ENCODE measurements around the gene OR9G4. TPM values are rescaled to one million over a fixed set of nuclear protein-coding genes. Genes with fewer than 3 reads are reported as not detected.

The OR9G4 gene
- total and polyA plus RNA-seq, 2 donors (not counting 1 experiment from before 2014, with no cell fraction given) = not detected

GRCh38 chr11:56706486-56706885 is 42.0 kb downstream of the OR9G4 start:
- H3K9me3 ChIP-seq (ENCODE audit: control insufficient read depth, insufficient read depth, low read depth, low read length) = no peaks in the 10 kb centered on the region
- H3K27ac ChIP-seq (ENCODE audit: insufficient read depth, low read length) = no peak overlapping the region
- no peak for DNase-seq (ENCODE audit: low read depth in 2 of 2)
- H4K20me1 ChIP-seq (ENCODE audit: control insufficient read depth, extremely low read depth, insufficient read depth, low read length) = no peaks in the 10 kb centered on the region
- H3K4me3 ChIP-seq (replicated peaks in 1 of 4; ENCODE audit: control extremely low read depth in 1 of 4, insufficient read depth in 1 of 4, low read depth in 3 of 4, low read length in 4 of 4) = no peak overlapping the region
- H3K4me2 ChIP-seq (ENCODE audit: extremely low read depth, insufficient read depth, low read length) = no peak overlapping the region
- no peak overlapping the region for H2AFZ ChIP-seq (ENCODE audit: low read length)
- H3K4me1 ChIP-seq (ENCODE audit: control insufficient read depth, extremely low read depth, insufficient read depth, low read length) = no peaks in the 10 kb centered on the region
- no peak overlapping the region for H3K9ac ChIP-seq (ENCODE audit: insufficient read depth, low read length)
- H3K27me3 ChIP-seq (ENCODE audit: control insufficient read depth, insufficient read depth, low read length) = no peaks in the 10 kb centered on the region
- TF ChIP-seq EZH2 (IDR thresholded peaks at IDR 0.05; ENCODE audit: low read length, missing control alignments) (no peak), CTCF (conservative IDR thresholded peaks at IDR 0.05 in 1 of 2, IDR thresholded peaks at IDR 0.05 in 1 of 2; ENCODE audit: low read depth in 1 of 2, low read length in 2 of 2) (no peak)
- no peaks in the 10 kb centered on the region for H3K36me3 ChIP-seq (ENCODE audit: control insufficient read depth, insufficient read depth, low read length)
- no peaks in the 10 kb centered on the region for H3K79me2 ChIP-seq (ENCODE audit: control insufficient read depth, insufficient read depth, low read length)

GRCh38 chr11:56705784-56706396 is 42.6 kb downstream of the OR9G4 start:
- H3K9ac ChIP-seq (ENCODE audit: insufficient read depth, low read length) = no peak overlapping the region
- no peak overlapping the region for H3K4me2 ChIP-seq (ENCODE audit: extremely low read depth, insufficient read depth, low read length)
- H3K36me3 ChIP-seq (ENCODE audit: control insufficient read depth, insufficient read depth, low read length) = no peaks in the 10 kb centered on the region
- no peaks in the 10 kb centered on the region for H3K4me1 ChIP-seq (ENCODE audit: control insufficient read depth, extremely low read depth, insufficient read depth, low read length)
- no peak for TF ChIP-seq CTCF (conservative IDR thresholded peaks at IDR 0.05 in 1 of 2, IDR thresholded peaks at IDR 0.05 in 1 of 2; ENCODE audit: low read depth in 1 of 2, low read length in 2 of 2)
- TF ChIP-seq EZH2 (IDR thresholded peaks at IDR 0.05; ENCODE audit: low read length, missing control alignments) = no peak
- H2AFZ ChIP-seq (ENCODE audit: low read length) = no peak overlapping the region
- H4K20me1 ChIP-seq (ENCODE audit: control insufficient read depth, extremely low read depth, insufficient read depth, low read length) = no peaks in the 10 kb centered on the region
- no peaks in the 10 kb centered on the region for H3K9me3 ChIP-seq (ENCODE audit: control insufficient read depth, insufficient read depth, low read depth, low read length)
- no peaks in the 10 kb centered on the region for H3K79me2 ChIP-seq (ENCODE audit: control insufficient read depth, insufficient read depth, low read length)
- no peak overlapping the region for H3K4me3 ChIP-seq (replicated peaks in 1 of 4; ENCODE audit: control extremely low read depth in 1 of 4, insufficient read depth in 1 of 4, low read depth in 3 of 4, low read length in 4 of 4)
- no peak overlapping the region for H3K27ac ChIP-seq (ENCODE audit: insufficient read depth, low read length)
- no peaks in the 10 kb centered on the region for H3K27me3 ChIP-seq (ENCODE audit: control insufficient read depth, insufficient read depth, low read length)
- DNase-seq (ENCODE audit: low read depth in 2 of 2) = no peak

- no peak overlapping the region for H2AFZ ChIP-seq (ENCODE audit: low read length)
- no peaks in the 10 kb centered on the region for H3K79me2 ChIP-seq (ENCODE audit: control insufficient read depth, insufficient read depth, low read length)
- H3K9ac ChIP-seq (ENCODE audit: insufficient read depth, low read length) = no peak overlapping the region
- H3K9me3 ChIP-seq (ENCODE audit: control insufficient read depth, insufficient read depth, low read depth, low read length) = no peaks in the 10 kb centered on the region
- no peaks in the 10 kb centered on the region for H3K27me3 ChIP-seq (ENCODE audit: control insufficient read depth, insufficient read depth, low read length)
- no peak for DNase-seq (ENCODE audit: low read depth in 2 of 2)
- no peak overlapping the region for H3K27ac ChIP-seq (ENCODE audit: insufficient read depth, low read length)
- no peaks in the 10 kb centered on the region for H4K20me1 ChIP-seq (ENCODE audit: control insufficient read depth, extremely low read depth, insufficient read depth, low read length)
- no peak overlapping the region for H3K4me2 ChIP-seq (ENCODE audit: extremely low read depth, insufficient read depth, low read length)
- no peak for TF ChIP-seq CTCF (conservative IDR thresholded peaks at IDR 0.05 in 1 of 2, IDR thresholded peaks at IDR 0.05 in 1 of 2; ENCODE audit: low read depth in 1 of 2, low read length in 2 of 2)
- no peak for TF ChIP-seq EZH2 (IDR thresholded peaks at IDR 0.05; ENCODE audit: low read length, missing control alignments)
- no peaks in the 10 kb centered on the region for H3K4me1 ChIP-seq (ENCODE audit: control insufficient read depth, extremely low read depth, insufficient read depth, low read length)
- no peaks in the 10 kb centered on the region for H3K36me3 ChIP-seq (ENCODE audit: control insufficient read depth, insufficient read depth, low read length)
- H3K4me3 ChIP-seq (replicated peaks in 1 of 4; ENCODE audit: control extremely low read depth in 1 of 4, insufficient read depth in 1 of 4, low read depth in 3 of 4, low read length in 4 of 4) = no peak overlapping the region
Measured at GRCh38 chr11:56700914-56701485, 47.5 kb downstream of the OR9G4 start.

All from fibroblast of lung (primary cell).